Mesendoderm (in vitro differentiated cells): ENCODE data around the gene HLCS.

ENCODE experiments used
- DNase-seq: peaks from one replicate; pipeline ENCODE4 v3.0.0; 2013
- H2AK5ac ChIP-seq: 2 replicates; pipeline ENCODE4 v1.6.1; 2013; ENCODE audit warnings: low read length, inconsistent platforms
- H2BK120ac ChIP-seq: 2 replicates; pipeline ENCODE4 v1.6.1; 2013; ENCODE audit warnings: low read depth, mild to moderate bottlenecking, low read length, moderate library complexity, mixed read lengths
- H2BK15ac ChIP-seq: replicated peaks from 2 replicates; pipeline ENCODE4 v1.6.1; 2013; ENCODE audit warnings: low read depth, mild to moderate bottlenecking, moderate library complexity
- H2BK5ac ChIP-seq: 2 replicates; pipeline ENCODE4 v1.6.1; 2013; ENCODE audit warnings: low read length, inconsistent platforms
- H3K18ac ChIP-seq: 2 replicates; pipeline ENCODE4 v1.6.1; 2013; ENCODE audit warnings: mild to moderate bottlenecking, low read length, mixed read lengths
- H3K23ac ChIP-seq: one replicate; pipeline ENCODE4 v1.6.1; 2013; ENCODE audit warnings: low read length
- H3K27ac ChIP-seq: 2 replicates; pipeline ENCODE4 v1.5.1; 2013; ENCODE audit warnings: low read depth, mild to moderate bottlenecking, inconsistent platforms, low read length, moderate library complexity
- H3K27me3 ChIP-seq: 2 replicates; pipeline ENCODE4 v1.6.1; 2013; ENCODE audit warnings: low read length, control low read depth, mild to moderate bottlenecking, inconsistent platforms; ENCODE audit not compliant: insufficient read depth, poor library complexity
- H3K36me3 ChIP-seq: 2 replicates; pipeline ENCODE4 v1.6.1; 2013; ENCODE audit warnings: low read length, inconsistent platforms; ENCODE audit not compliant: control insufficient read depth, insufficient read depth
- H3K4ac ChIP-seq: one replicate; pipeline ENCODE4 v1.6.1; 2013; ENCODE audit warnings: low read depth, mild to moderate bottlenecking, low read length, moderate library complexity
- H3K4me1 ChIP-seq: 2 replicates; pipeline ENCODE4 v1.6.1; 2013; ENCODE audit warnings: low read depth, low read length, inconsistent platforms; ENCODE audit not compliant: control insufficient read depth
- H3K4me2 ChIP-seq: 2 replicates; pipeline ENCODE4 v1.6.1; 2013; ENCODE audit warnings: low read length
- H3K4me3 ChIP-seq: 2 replicates; pipeline ENCODE4 v1.5.1; 2013; ENCODE audit warnings: mild to moderate bottlenecking, low read length
- H3K56ac ChIP-seq: one replicate; pipeline ENCODE4 v1.6.1; 2013; ENCODE audit warnings: low read length
- H3K79me1 ChIP-seq: 2 replicates; pipeline ENCODE4 v1.6.1; 2013; ENCODE audit warnings: low read length, inconsistent platforms
- H3K79me2 ChIP-seq: 2 replicates; pipeline ENCODE4 v1.6.1; 2013; ENCODE audit warnings: mild to moderate bottlenecking, low read length; ENCODE audit not compliant: control insufficient read depth, insufficient read depth
- H3K9ac ChIP-seq: 2 replicates; pipeline ENCODE4 v1.6.1; 2013; ENCODE audit warnings: low read length, inconsistent platforms
- H4K5ac ChIP-seq: one replicate; pipeline ENCODE4 v1.6.1; 2013; ENCODE audit warnings: low read length
- H4K8ac ChIP-seq: one replicate; pipeline ENCODE4 v1.6.1; 2013; ENCODE audit warnings: low read depth, mild to moderate bottlenecking, control low read depth, low read length, moderate library complexity
- WGBS: extraction: QIAGEN DNeasy Blood & Tissue Kit; methylation state at CpG from one replicate; pipeline ENCODE4 v1.1.7; 2013; ENCODE audit warnings: low lambda C conversion rate, missing lambda C conversion rate; ENCODE audit not compliant: insufficient coverage; ENCODE audit errors: extremely low coverage; 5-methylcytosine and 5-hydroxymethylcytosine counted together

The HLCS gene

GRCh38 chr21:36936361-36937135 lies 29.9 kb downstream of the HLCS start:
- Histone ChIP-seq H3K4me3 (no peak overlapping the region), H4K5ac (no peak overlapping the region), H3K79me1 (no peaks in the 10 kb centered on the region), H4K8ac (no peak overlapping the region), H2BK15ac (no peak overlapping the region), H2BK120ac (no peak overlapping the region), H3K4ac (no peak overlapping the region), H3K4me1 (peaks cover 2% of the 10 kb centered on the region), H3K9ac (no peak overlapping the region), H3K18ac (no peak overlapping the region), H3K36me3 (no peaks in the 10 kb centered on the region), H3K56ac (no peak overlapping the region), H2AK5ac (no peak overlapping the region), H3K27ac (no peak overlapping the region), H3K79me2 (no peaks in the 10 kb centered on the region), H3K23ac (no peak overlapping the region), H3K27me3 (no peaks in the 10 kb centered on the region), H2BK5ac (no peak overlapping the region), H3K4me2 (no peak overlapping the region)
- WGBS = no CpG with 5 or more reads among the region's 24 CpGs
- DNase-seq = no peak

- Histone ChIP-seq H3K56ac (no peak overlapping the region), H2AK5ac (no peak overlapping the region), H3K27me3 (no peaks in the 10 kb centered on the region), H3K18ac (no peak overlapping the region), H2BK120ac (no peak overlapping the region), H3K23ac (no peak overlapping the region), H3K36me3 (no peaks in the 10 kb centered on the region), H3K4me2 (no peak overlapping the region), H4K8ac (no peak overlapping the region), H3K4ac (no peak overlapping the region), H2BK5ac (no peak overlapping the region), H3K4me1 (peaks cover 2% of the 10 kb centered on the region), H3K9ac (no peak overlapping the region), H3K79me1 (no peaks in the 10 kb centered on the region), H2BK15ac (no peak overlapping the region), H3K27ac (no peak overlapping the region), H3K79me2 (no peaks in the 10 kb centered on the region), H3K4me3 (no peak overlapping the region), H4K5ac (no peak overlapping the region)
- DNase-seq = no peak
- no CpG with 5 or more reads among the region's 5 CpGs for WGBS
Observed at GRCh38 chr21:36934864-36935420, 31.5 kb downstream of the HLCS start.

- WGBS = no CpG with 5 or more reads among the region's 3 CpGs
- Histone ChIP-seq H3K9ac (no peak overlapping the region), H3K36me3 (no peaks in the 10 kb centered on the region)
Observed at GRCh38 chr21:36932161-36932816, 34.2 kb downstream of the HLCS start.

GRCh38 chr21:36929622-36930021 lies 36.8 kb downstream of the HLCS start:
- H3K56ac ChIP-seq = no peak overlapping the region
- no peaks in the 10 kb centered on the region for H3K36me3 ChIP-seq
- H4K5ac ChIP-seq = no peak overlapping the region
- no peak overlapping the region for H2BK15ac ChIP-seq
- no peak overlapping the region for H3K27ac ChIP-seq
- no peaks in the 10 kb centered on the region for H3K4me1 ChIP-seq
- no peak overlapping the region for H3K18ac ChIP-seq
- H3K79me1 ChIP-seq = no peaks in the 10 kb centered on the region
- H3K4ac ChIP-seq = no peak overlapping the region
- H4K8ac ChIP-seq = no peak overlapping the region
- no peak overlapping the region for H2BK5ac ChIP-seq
- H2AK5ac ChIP-seq = no peak overlapping the region
- no peak overlapping the region for H3K4me2 ChIP-seq
- no peaks in the 10 kb centered on the region for H3K27me3 ChIP-seq
- no peak overlapping the region for H3K4me3 ChIP-seq
- no CpG with 5 or more reads among the region's 7 CpGs for WGBS
- H3K79me2 ChIP-seq = no peaks in the 10 kb centered on the region
- peak; percentile 25 for DNase-seq
- H3K23ac ChIP-seq = no peak overlapping the region
- H2BK120ac ChIP-seq = no peak overlapping the region
- H3K9ac ChIP-seq = no peak overlapping the region

More at GRCh38 chr21:36932161-36932816, 34.2 kb downstream of the HLCS start:
- H3K79me1 ChIP-seq = no peaks in the 10 kb centered on the region
- H3K27me3 ChIP-seq = no peaks in the 10 kb centered on the region
- H2BK5ac ChIP-seq = no peak overlapping the region
- no peak overlapping the region for H3K27ac ChIP-seq
- H4K8ac ChIP-seq = no peak overlapping the region
- no peak overlapping the region for H2BK120ac ChIP-seq
- H2AK5ac ChIP-seq = no peak overlapping the region
- no peaks in the 10 kb centered on the region for H3K79me2 ChIP-seq
- H4K5ac ChIP-seq = no peak overlapping the region
- no peak for DNase-seq
- H3K56ac ChIP-seq = no peak overlapping the region
- H3K4me3 ChIP-seq = no peak overlapping the region
- H3K4me2 ChIP-seq = no peak overlapping the region
- no peak overlapping the region for H3K23ac ChIP-seq
- no peak overlapping the region for H2BK15ac ChIP-seq
- H3K4me1 ChIP-seq = no peaks in the 10 kb centered on the region
- H3K18ac ChIP-seq = no peak overlapping the region
- no peak overlapping the region for H3K4ac ChIP-seq

GRCh38 chr21:36928960-36929359 lies 37.5 kb downstream of the HLCS start:
- no peak overlapping the region for H3K27ac ChIP-seq
- H3K27me3 ChIP-seq = no peaks in the 10 kb centered on the region
- no peak overlapping the region for H2BK120ac ChIP-seq
- no peak overlapping the region for H3K18ac ChIP-seq
- H4K5ac ChIP-seq = no peak overlapping the region
- no peak overlapping the region for H2BK5ac ChIP-seq
- H3K4me2 ChIP-seq = no peak overlapping the region
- WGBS = no CpG with 5 or more reads among the region's 5 CpGs
- DNase-seq = no peak
- H3K23ac ChIP-seq = no peak overlapping the region
- no peak overlapping the region for H2BK15ac ChIP-seq
- no peak overlapping the region for H3K56ac ChIP-seq
- H3K79me1 ChIP-seq = no peaks in the 10 kb centered on the region
- H4K8ac ChIP-seq = no peak overlapping the region
- no peak overlapping the region for H3K4me3 ChIP-seq
- H3K4me1 ChIP-seq = no peaks in the 10 kb centered on the region
- H3K79me2 ChIP-seq = no peaks in the 10 kb centered on the region
- no peak overlapping the region for H3K9ac ChIP-seq
- H3K4ac ChIP-seq = no peak overlapping the region
- no peak overlapping the region for H2AK5ac ChIP-seq
- no peaks in the 10 kb centered on the region for H3K36me3 ChIP-seq
